ENCODE measurements around the gene MTURN.

The MTURN gene

DNA sequence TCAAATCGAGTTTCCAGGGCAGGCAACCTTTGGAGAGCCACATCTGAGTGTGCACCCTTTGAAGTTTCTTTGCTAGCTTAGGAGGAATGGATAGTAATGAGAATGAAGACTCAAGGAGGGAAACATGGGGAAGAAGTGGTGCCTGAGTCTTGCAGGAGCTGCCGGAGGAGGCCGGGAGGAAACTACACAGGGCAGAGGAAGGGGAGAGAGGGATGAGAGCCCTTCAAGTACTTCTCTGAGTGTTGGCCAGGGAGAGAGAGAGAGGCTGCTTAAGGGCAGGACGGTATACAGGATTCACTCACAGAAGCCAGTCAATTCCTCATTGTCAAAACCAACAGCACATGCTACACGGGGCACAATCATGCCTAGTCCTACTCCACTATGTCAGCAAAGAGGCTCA, 75.2 kb downstream of the MTURN start:
- no peak for DNase-seq (ENCODE audit: low spot score)
